Liver (tissue), 9 donors: ENCODE results near the gene LRMDA. TPM values are rescaled to one million over a fixed set of nuclear protein-coding genes. Genes with fewer than 3 reads are reported as not detected.

Source experiments
- DNase-seq: peaks from one replicate; pipeline ENCODE4 v3.0.0-alpha.2; 2017; ENCODE audit warnings: low spot score
- H3K27ac ChIP-seq, 2 donors: one replicate each; pipeline ENCODE4 v1.7.0; 2013; ENCODE audit warnings: inconsistent platforms in 2 of 2, low read length in 2 of 2, control low read depth in 1 of 2, low read depth in 1 of 2, mild to moderate bottlenecking in 1 of 2
- H3K27me3 ChIP-seq, 4 donors: one replicate each; pipeline versions ENCODE4 v1.6.1 to v1.7.0; 2013; ENCODE audit warnings: low read length in 3 of 4, inconsistent platforms in 1 of 4, mild to moderate bottlenecking in 1 of 4, moderate library complexity in 1 of 4; ENCODE audit not compliant: control insufficient read depth in 4 of 4, insufficient read depth in 4 of 4
- H3K36me3 ChIP-seq, 4 donors: one replicate each; pipeline versions ENCODE4 v1.6.1 to v1.7.0; 2013; ENCODE audit warnings: low read length in 3 of 4, mild to moderate bottlenecking in 3 of 4, low read depth in 1 of 4, moderate library complexity in 1 of 4; ENCODE audit not compliant: control insufficient read depth in 4 of 4, insufficient read depth in 3 of 4
- H3K4me1 ChIP-seq, 4 donors: one replicate each; pipeline versions ENCODE4 v1.6.1 to v1.7.0; 2013; ENCODE audit warnings: low read length in 3 of 4, mild to moderate bottlenecking in 3 of 4, moderate library complexity in 1 of 4; ENCODE audit not compliant: control insufficient read depth in 4 of 4, insufficient read depth in 4 of 4
- H3K4me3 ChIP-seq, 3 donors: one replicate each; pipeline versions ENCODE4 v1.6.1 to v1.7.0; 2013; ENCODE audit warnings: low read length in 3 of 3, control low read depth in 1 of 3, low read depth in 1 of 3, mild to moderate bottlenecking in 1 of 3
- H3K9ac ChIP-seq, 2 donors: one replicate each; pipeline ENCODE4 v1.7.0; 2013; ENCODE audit warnings: low read length in 2 of 2, mild to moderate bottlenecking in 2 of 2, moderate library complexity in 2 of 2, control low read depth in 1 of 2, low read depth in 1 of 2
- H3K9me3 ChIP-seq, 4 donors: one replicate each; pipeline versions ENCODE4 v1.6.1 to v1.7.0; 2013; ENCODE audit warnings: low read length in 3 of 4; ENCODE audit not compliant: control insufficient read depth in 4 of 4
- CTCF ChIP-seq: fragments of 150-350 bp; IDR thresholded peaks from 2 replicates; pipeline ENCODE4 v1.5.1; 2017; ENCODE audit warnings: improper control_type of control experiment, low read depth, low read length; ENCODE audit not compliant: missing input control
- EGR1 ChIP-seq, 2 donors: IDR thresholded peaks; 2 replicates each; pipeline ENCODE4 v1.6.1; 2016 to 2018; ENCODE audit warnings: antibody characterized with exemption in 2 of 2, low read depth in 2 of 2
- FOXA1 ChIP-seq: IDR thresholded peaks from 2 replicates; pipeline ENCODE4 v1.6.1; 2016; ENCODE audit warnings: antibody characterized with exemption
- FOXA2 ChIP-seq: IDR thresholded peaks from 2 replicates; pipeline ENCODE4 v1.6.1; 2016; ENCODE audit warnings: antibody characterized with exemption
- GABPA ChIP-seq, 2 donors: IDR thresholded peaks in 1 of 2; conservative IDR thresholded peaks in 1 of 2; 2 replicates each; pipeline ENCODE4 v1.6.1; 2016; ENCODE audit warnings: antibody characterized with exemption in 2 of 2, mild to moderate bottlenecking in 1 of 2, moderate library complexity in 1 of 2
- HNF4A ChIP-seq, 2 donors: conservative IDR thresholded peaks; 2 replicates each; pipeline ENCODE4 v1.6.1; 2016; ENCODE audit warnings: antibody characterized with exemption in 2 of 2, mild to moderate bottlenecking in 2 of 2
- HNF4G ChIP-seq: IDR thresholded peaks from 2 replicates; pipeline ENCODE4 v1.6.1; 2016; ENCODE audit warnings: antibody characterized with exemption
- JUND ChIP-seq, 2 donors: IDR thresholded peaks; 2 replicates each; pipeline ENCODE4 v1.6.1; 2016; ENCODE audit warnings: antibody characterized with exemption in 2 of 2
- MAX ChIP-seq: IDR thresholded peaks from 2 replicates; pipeline ENCODE4 v1.6.1; 2016; ENCODE audit warnings: antibody characterized with exemption
- NR2F2 ChIP-seq: IDR thresholded peaks from 2 replicates; pipeline ENCODE4 v1.6.1; 2016; ENCODE audit warnings: antibody characterized with exemption
- RAD21 ChIP-seq, 2 donors: IDR thresholded peaks; 2 replicates each; pipeline ENCODE4 v1.6.1; 2016; ENCODE audit warnings: antibody characterized with exemption in 2 of 2, mild to moderate bottlenecking in 2 of 2
- REST ChIP-seq: IDR thresholded peaks from 2 replicates; pipeline ENCODE4 v1.6.1; 2016; ENCODE audit warnings: antibody characterized with exemption, mild to moderate bottlenecking
- RXRA ChIP-seq, 2 donors: IDR thresholded peaks; 2 replicates each; pipeline ENCODE4 v1.6.1; 2017 to 2018; ENCODE audit warnings: antibody characterized with exemption in 2 of 2, mild to moderate bottlenecking in 1 of 2
- SP1 ChIP-seq: IDR thresholded peaks from 2 replicates; pipeline ENCODE4 v1.6.1; 2018; ENCODE audit warnings: antibody characterized with exemption, mild to moderate bottlenecking
- TAF1 ChIP-seq: conservative IDR thresholded peaks from 2 replicates; pipeline ENCODE4 v1.6.1; 2016; ENCODE audit warnings: antibody characterized with exemption, mild to moderate bottlenecking
- YY1 ChIP-seq: IDR thresholded peaks from 2 replicates; pipeline ENCODE4 v1.6.1; 2016; ENCODE audit warnings: antibody characterized with exemption, mild to moderate bottlenecking
- WGBS: extraction: QIAGEN DNeasy Blood & Tissue Kit; methylation state at CpG from one replicate; pipeline ENCODE4 v1.1.7; 2013; 5-methylcytosine and 5-hydroxymethylcytosine counted together
- polyA plus RNA-seq, 2 donors: library from polyadenylated mRNA; stranded (reverse) in 1 of 2; unstranded in 1 of 2; fragments of 200-250 nt in 1 of 2; fragments of >200 nt in 1 of 2; fragmentation: Nextera tagmentation in 1 of 2; extraction: Ambion mirVana in 1 of 2; gene quantifications; one replicate each; pipeline versions ENCODE4 v1.2.1 to v1.2.3, GENCODE V29; 2013 to 2015
- total RNA-seq, 2 donors: library from RNA; depleted of rRNA; stranded (reverse); fragments of >200 nt; gene quantifications; one replicate each; pipeline ENCODE4 v1.2.3, GENCODE V29; 2014
- TF ChIP-seq, protein P1 (sequence below): IDR thresholded peaks from 2 replicates; pipeline ENCODE4 v1.6.1; 2016; ENCODE audit warnings: antibody characterized with exemption
- TF ChIP-seq, protein P2 (sequence below): IDR thresholded peaks from 2 replicates; pipeline ENCODE4 v1.6.1; 2016; ENCODE audit warnings: antibody characterized with exemption
- donor health status: healthy.
- donor health status: healthy.
- donor health status: healthy.
- donor health status: healthy.
- donor health status: healthy.

LRMDA gene
- total and polyA plus RNA-seq, 4 donors: 7.9 to 15.8 (median 11.3) TPM

- Histone ChIP-seq H3K4me1 (no peaks in the 10 kb centered on the region), H3K27me3 (no peaks in the 10 kb centered on the region), H3K4me3 (no peak overlapping the region), H3K9me3 (no peaks in the 10 kb centered on the region), H3K9ac (no peak overlapping the region), H3K27ac (no peak overlapping the region), H3K36me3 (no peaks in the 10 kb centered on the region)
- TF ChIP-seq RAD21 (IDR thresholded peaks at IDR 0.05) (no peak), YY1 (no peak), JUND (IDR thresholded peaks at IDR 0.05) (no peak), CTCF (no peak), SP1 (no peak), EGR1 (IDR thresholded peaks at IDR 0.05; ENCODE audit: low read depth in 2 of 2) (no peak), TAF1 (no peak)
- WGBS: 94% methylated on average over 2 of the region's 2 CpGs
- DNase-seq: no peak
These were observed 687.6 kb downstream of the LRMDA start for GRCh38 chr10:76119036-76119435.

- Histone ChIP-seq H3K9ac (no peak overlapping the region), H3K4me3 (no peak overlapping the region), H3K4me1 (no peaks in the 10 kb centered on the region), H3K36me3 (no peaks in the 10 kb centered on the region), H3K9me3 (no peaks in the 10 kb centered on the region), H3K27me3 (no peaks in the 10 kb centered on the region), H3K27ac (no peak overlapping the region)
- TF ChIP-seq SP1: no peak
- TF ChIP-seq, protein P1, sequence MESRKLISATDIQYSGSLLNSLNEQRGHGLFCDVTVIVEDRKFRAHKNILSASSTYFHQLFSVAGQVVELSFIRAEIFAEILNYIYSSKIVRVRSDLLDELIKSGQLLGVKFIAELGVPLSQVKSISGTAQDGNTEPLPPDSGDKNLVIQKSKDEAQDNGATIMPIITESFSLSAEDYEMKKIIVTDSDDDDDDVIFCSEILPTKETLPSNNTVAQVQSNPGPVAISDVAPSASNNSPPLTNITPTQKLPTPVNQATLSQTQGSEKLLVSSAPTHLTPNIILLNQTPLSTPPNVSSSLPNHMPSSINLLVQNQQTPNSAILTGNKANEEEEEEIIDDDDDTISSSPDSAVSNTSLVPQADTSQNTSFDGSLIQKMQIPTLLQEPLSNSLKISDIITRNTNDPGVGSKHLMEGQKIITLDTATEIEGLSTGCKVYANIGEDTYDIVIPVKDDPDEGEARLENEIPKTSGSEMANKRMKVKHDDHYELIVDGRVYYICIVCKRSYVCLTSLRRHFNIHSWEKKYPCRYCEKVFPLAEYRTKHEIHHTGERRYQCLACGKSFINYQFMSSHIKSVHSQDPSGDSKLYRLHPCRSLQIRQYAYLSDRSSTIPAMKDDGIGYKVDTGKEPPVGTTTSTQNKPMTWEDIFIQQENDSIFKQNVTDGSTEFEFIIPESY: no peak
- TF ChIP-seq, protein P2, sequence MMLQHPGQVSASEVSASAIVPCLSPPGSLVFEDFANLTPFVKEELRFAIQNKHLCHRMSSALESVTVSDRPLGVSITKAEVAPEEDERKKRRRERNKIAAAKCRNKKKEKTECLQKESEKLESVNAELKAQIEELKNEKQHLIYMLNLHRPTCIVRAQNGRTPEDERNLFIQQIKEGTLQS: no peak
- TF ChIP-seq GABPA (IDR thresholded peaks at IDR 0.05 in 1 of 2, conservative IDR thresholded peaks at IDR 0.05 in 1 of 2): no peak
- TF ChIP-seq FOXA1: no peak
- TF ChIP-seq RXRA (IDR thresholded peaks at IDR 0.05): no peak
- no peak for TF ChIP-seq REST
- no peak for TF ChIP-seq YY1
- no peak for TF ChIP-seq FOXA2
- no peak for TF ChIP-seq MAX
- TF ChIP-seq NR2F2: no peak
- no peak for TF ChIP-seq TAF1
- TF ChIP-seq HNF4G: no peak
- TF ChIP-seq JUND (IDR thresholded peaks at IDR 0.05): no peak
- TF ChIP-seq HNF4A (conservative IDR thresholded peaks at IDR 0.05): no peak
- TF ChIP-seq EGR1 (IDR thresholded peaks at IDR 0.05; ENCODE audit: low read depth in 2 of 2): no peak
- no peak for TF ChIP-seq CTCF
- no peak for TF ChIP-seq RAD21 (IDR thresholded peaks at IDR 0.05)
- DNase-seq: no peak
- WGBS: 90% methylated on average over 1 of the region's 1 CpG
These were observed 688.1 kb downstream of the LRMDA start for GRCh38 chr10:76119515-76119914.
